ENCODE results near the gene ESR2.

The ESR2 gene

GRCh38 chr14:64095620-64096019 is 198.6 kb downstream of the ESR2 start:
- no peak overlapping the region for H3K4me2 ChIP-seq (ENCODE audit: low read depth, low read length, poor library complexity, severe bottlenecking)
- H3K9ac ChIP-seq (ENCODE audit: low read length): no peak overlapping the region
- no peaks in the 10 kb centered on the region; the same call in 1 of the 2 replicates for H3F3A ChIP-seq (ENCODE audit: insufficient read depth)
- H4K20me1 ChIP-seq (ENCODE audit: low read depth, low read length): no peaks in the 10 kb centered on the region
- H3K9me2 ChIP-seq (replicated peaks; ENCODE audit: insufficient read depth, low read length): no peaks in the 10 kb centered on the region
- no peak overlapping the region for H3K4me3 ChIP-seq (ENCODE audit: insufficient read depth, low read length, poor library complexity, severe bottlenecking)
- no peak for TF ChIP-seq EZH2phosphoT487 (conservative IDR thresholded peaks at IDR 0.05; ENCODE audit: low read length)
- no peaks in the 10 kb centered on the region for H3K79me2 ChIP-seq (ENCODE audit: insufficient read depth, low read length)
- no peaks in the 10 kb centered on the region for H3K9me3 ChIP-seq (ENCODE audit: insufficient read depth, low read length)
- no peaks in the 10 kb centered on the region for H3K27me3 ChIP-seq (ENCODE audit: low read length)
- H3K36me3 ChIP-seq (ENCODE audit: low read length): peaks cover 76% of the 10 kb centered on the region
- no peak overlapping the region for H2AFZ ChIP-seq (ENCODE audit: low read depth, low read length, severe bottlenecking)
- H3K27ac ChIP-seq (ENCODE audit: low read depth, low read length): no peak overlapping the region

- H3K9ac ChIP-seq (ENCODE audit: low read length): no peak overlapping the region
- H3K4me2 ChIP-seq (ENCODE audit: low read depth, low read length, poor library complexity, severe bottlenecking): no peak overlapping the region
- H3K4me3 ChIP-seq (ENCODE audit: insufficient read depth, low read length, poor library complexity, severe bottlenecking): no peak overlapping the region
- no peaks in the 10 kb centered on the region for H3K9me3 ChIP-seq (ENCODE audit: insufficient read depth, low read length)
- H3K9me2 ChIP-seq (replicated peaks; ENCODE audit: insufficient read depth, low read length): no peaks in the 10 kb centered on the region
- no peaks in the 10 kb centered on the region for H4K20me1 ChIP-seq (ENCODE audit: low read depth, low read length)
- no peaks in the 10 kb centered on the region for H3K79me2 ChIP-seq (ENCODE audit: insufficient read depth, low read length)
- no peaks in the 10 kb centered on the region for H3K27me3 ChIP-seq (ENCODE audit: low read length)
- H3F3A ChIP-seq (ENCODE audit: insufficient read depth): no peaks in the 10 kb centered on the region; the same call in 1 of the 2 replicates
- TF ChIP-seq EZH2phosphoT487 (conservative IDR thresholded peaks at IDR 0.05; ENCODE audit: low read length): no peak
- TF ChIP-seq CTCF (IDR thresholded peaks at IDR 0.05; ENCODE audit: insufficient read depth, low read length, poor library complexity, severe bottlenecking): no peak
- no peak overlapping the region for H2AFZ ChIP-seq (ENCODE audit: low read depth, low read length, severe bottlenecking)
- H3K36me3 ChIP-seq (ENCODE audit: low read length): peaks cover 81% of the 10 kb centered on the region
- no peak overlapping the region for H3K27ac ChIP-seq (ENCODE audit: low read depth, low read length)
Measured at GRCh38 chr14:64092940-64093339, 201.2 kb downstream of the ESR2 start.

- no peak overlapping the region for H3K4me2 ChIP-seq (ENCODE audit: low read depth, low read length, poor library complexity, severe bottlenecking)
- H3K27me3 ChIP-seq (ENCODE audit: low read length): no peaks in the 10 kb centered on the region
- peaks cover 79% of the 10 kb centered on the region for H3K36me3 ChIP-seq (ENCODE audit: low read length)
Measured at GRCh38 chr14:64092338-64092737, 201.8 kb downstream of the ESR2 start.

More at GRCh38 chr14:64092338-64092737, 201.8 kb downstream of the ESR2 start:
- Histone ChIP-seq H3K9ac (ENCODE audit: low read length) (no peak overlapping the region), H4K20me1 (ENCODE audit: low read depth, low read length) (no peaks in the 10 kb centered on the region), H3K27ac (ENCODE audit: low read depth, low read length) (no peak overlapping the region), H2AFZ (ENCODE audit: low read depth, low read length, severe bottlenecking) (no peak overlapping the region), H3K9me2 (replicated peaks; ENCODE audit: insufficient read depth, low read length) (no peaks in the 10 kb centered on the region), H3F3A (ENCODE audit: insufficient read depth) (no peaks in the 10 kb centered on the region; the same call in 1 of the 2 replicates), H3K79me2 (ENCODE audit: insufficient read depth, low read length) (no peaks in the 10 kb centered on the region), H3K9me3 (ENCODE audit: insufficient read depth, low read length) (no peaks in the 10 kb centered on the region), H3K4me3 (ENCODE audit: insufficient read depth, low read length, poor library complexity, severe bottlenecking) (no peak overlapping the region)
- TF ChIP-seq CTCF (IDR thresholded peaks at IDR 0.05; ENCODE audit: insufficient read depth, low read length, poor library complexity, severe bottlenecking) (no peak), EZH2phosphoT487 (conservative IDR thresholded peaks at IDR 0.05; ENCODE audit: low read length) (no peak)

All from SU-DHL-6 (cell line).